ENCODE data around the gene NRIP1.
"Not testable (repeated sequence)": the region's sequence is repeated elsewhere in the genome, so short reads cannot be mapped to it uniquely, and the experiment has no call there.

Gene NRIP1

GRCh38 chr21:15039607-15040299 lies 25.0 kb downstream of the NRIP1 start:
- no peak for DNase-seq

GRCh38 chr21:15037900-15038293 lies 26.9 kb downstream of the NRIP1 start:
- DNase-seq, result no peak

- no peak for DNase-seq
Observed at GRCh38 chr21:15037095-15037899, 27.5 kb downstream of the NRIP1 start.

GRCh38 chr21:15036189-15036588 lies 28.6 kb downstream of the NRIP1 start:
- DNase-seq, result no peak

GRCh38 chr21:15034126-15034853 lies 30.5 kb downstream of the NRIP1 start:
- no peak for DNase-seq

GRCh38 chr21:15031790-15032357 lies 32.9 kb downstream of the NRIP1 start:
- no peak for DNase-seq

- DNase-seq, result not testable (repeated sequence)
Observed at GRCh38 chr21:15031362-15031761, 33.4 kb downstream of the NRIP1 start.

GRCh38 chr21:15030861-15031260 lies 33.9 kb downstream of the NRIP1 start:
- not testable (repeated sequence) for DNase-seq

- no peak for DNase-seq
Observed at GRCh38 chr21:15029077-15029476, 35.7 kb downstream of the NRIP1 start.

- DNase-seq, result no peak
Observed at GRCh38 chr21:15028186-15028585, 36.6 kb downstream of the NRIP1 start.

GRCh38 chr21:15027056-15027455 lies 37.7 kb downstream of the NRIP1 start:
- DNase-seq, result no peak

- no peak for DNase-seq
Observed at GRCh38 chr21:15026370-15026769, 38.4 kb downstream of the NRIP1 start.

GRCh38 chr21:15023776-15024175 lies 41.0 kb downstream of the NRIP1 start:
- no peak for DNase-seq

GRCh38 chr21:15022608-15023261 lies 42.1 kb downstream of the NRIP1 start:
- DNase-seq, result no peak

GRCh38 chr21:15020797-15021196 lies 44.0 kb downstream of the NRIP1 start:
- DNase-seq, result no peak

GRCh38 chr21:15018382-15018781 lies 46.4 kb downstream of the NRIP1 start:
- DNase-seq, result no peak

- DNase-seq, result no peak
Observed at GRCh38 chr21:15015622-15016471, 49.0 kb downstream of the NRIP1 start.

GRCh38 chr21:15014221-15014620 lies 50.6 kb downstream of the NRIP1 start:
- DNase-seq, result no peak

GRCh38 chr21:15011967-15012366 lies 52.8 kb downstream of the NRIP1 start:
- DNase-seq, result no peak

GRCh38 chr21:15010645-15011044 lies 54.2 kb downstream of the NRIP1 start:
- DNase-seq, result no peak

All from hypothalamus (tissue), 51 donors.